GM12878 (cell line): Measurements from ENCODE around the gene IDH3B. TPM values are rescaled to one million over a fixed set of nuclear protein-coding genes. Genes with fewer than 3 reads are reported as not detected.

ENCODE experiments used
- BACH1 ChIP-seq: fragments of 450-650 bp; IDR thresholded peaks from 2 replicates; pipeline ENCODE4 v1.6.1; 2017; ENCODE audit warnings: mild to moderate bottlenecking, borderline replicate concordance
- BHLHE40 ChIP-seq, 2 experiments: fragments of 450-650 bp in 1 of 2; IDR thresholded peaks; 2 replicates each; pipeline ENCODE4 v1.6.1; 2011 to 2017; ENCODE audit warnings: low read depth in 2 of 2, borderline replicate concordance in 1 of 2, improper control_type of control experiment in 1 of 2, low read length in 1 of 2, mild to moderate bottlenecking in 1 of 2
- CBFB ChIP-seq: IDR thresholded peaks from 2 replicates; pipeline ENCODE4 v1.6.1; 2016; ENCODE audit warnings: antibody characterized with exemption, low read depth
- CREB1 ChIP-seq: IDR thresholded peaks from 2 replicates; pipeline ENCODE4 v1.6.1; 2012; ENCODE audit warnings: low read depth, mild to moderate bottlenecking, inconsistent platforms
- EGR1 ChIP-seq, 2 experiments: IDR thresholded peaks; 1 replicate in 1 of 2; 2 replicates in 1 of 2; pipeline ENCODE4 v1.6.1; 2011 to 2012; ENCODE audit warnings: low read depth in 2 of 2, low read length in 2 of 2, borderline replicate concordance in 1 of 2, mild to moderate bottlenecking in 1 of 2, moderate library complexity in 1 of 2
- ESRRA ChIP-seq: IDR thresholded peaks from 2 replicates; pipeline ENCODE4 v1.6.1; 2012; ENCODE audit warnings: mild to moderate bottlenecking, low read length, improper control_type of control experiment
- HDAC6 ChIP-seq: fragments of 200-600 bp; sonication (generic); IDR thresholded peaks from one replicate; pipeline ENCODE4 v1.8.0; 2017; ENCODE audit warnings: antibody characterized with exemption; ENCODE audit not compliant: unreplicated experiment
- KAT2A ChIP-seq: conservative IDR thresholded peaks from 2 replicates; pipeline ENCODE4 v1.6.1; 2011; ENCODE audit warnings: low read depth, low read length; ENCODE audit not compliant: control insufficient read depth
- NFXL1 ChIP-seq: fragments of 450-650 bp; IDR thresholded peaks from 2 replicates; pipeline ENCODE4 v1.6.1; 2017; ENCODE audit warnings: antibody characterized with exemption, mild to moderate bottlenecking, borderline replicate concordance
- NR2C1 ChIP-seq: fragments of 450-650 bp; IDR thresholded peaks from 2 replicates; pipeline ENCODE4 v1.6.1; 2017; ENCODE audit warnings: antibody characterized with exemption, mild to moderate bottlenecking, moderate library complexity
- NR2F1 ChIP-seq: fragments of 450-650 bp; conservative IDR thresholded peaks from 2 replicates; pipeline ENCODE4 v1.6.1; 2017; ENCODE audit warnings: mild to moderate bottlenecking
- NRF1 ChIP-seq: conservative IDR thresholded peaks from 2 replicates; pipeline ENCODE4 v1.6.1; 2011; ENCODE audit warnings: mild to moderate bottlenecking, low read depth, low read length, improper control_type of control experiment
- POU2F2 ChIP-seq: IDR thresholded peaks from 3 replicates; pipeline ENCODE4 v1.6.1; 2011; ENCODE audit warnings: low read depth, mild to moderate bottlenecking, low read length, borderline replicate concordance
- RAD51 ChIP-seq: fragments of 450-650 bp; IDR thresholded peaks from 2 replicates; pipeline ENCODE4 v1.6.1; 2016; ENCODE audit warnings: moderate library complexity, mild to moderate bottlenecking, inconsistent platforms
- RB1 ChIP-seq: fragments of 450-650 bp; formaldehyde crosslinking; IDR thresholded peaks from 2 replicates; pipeline ENCODE4 v1.6.1; 2017; ENCODE audit warnings: mild to moderate bottlenecking, borderline replicate concordance
- RCOR1 ChIP-seq: conservative IDR thresholded peaks from 2 replicates; pipeline ENCODE4 v1.6.1; 2012; ENCODE audit warnings: low read depth, low read length, improper control_type of control experiment
- SMAD5 ChIP-seq: IDR thresholded peaks from 2 replicates; pipeline ENCODE4 v1.6.1; 2016; ENCODE audit warnings: antibody characterized with exemption, low read depth
- SRF ChIP-seq, 2 experiments: IDR thresholded peaks; 2 replicates each; pipeline ENCODE4 v1.6.1; 2011; ENCODE audit warnings: low read depth in 2 of 2, low read length in 2 of 2, mild to moderate bottlenecking in 1 of 2, moderate library complexity in 1 of 2
- TCF3 ChIP-seq: IDR thresholded peaks from 2 replicates; pipeline ENCODE4 v1.6.1; 2012; ENCODE audit warnings: low read depth, mild to moderate bottlenecking, low read length, borderline replicate concordance; ENCODE audit not compliant: insufficient read depth
- YY1 ChIP-seq: IDR thresholded peaks from 2 replicates; pipeline ENCODE4 v1.6.1; 2011; ENCODE audit warnings: low read depth, mild to moderate bottlenecking, low read length
- ZBED1 ChIP-seq: IDR thresholded peaks from 2 replicates; pipeline ENCODE4 v1.6.1; 2016; ENCODE audit warnings: borderline replicate concordance
- ZNF24 ChIP-seq: fragments of 450-650 bp; IDR thresholded peaks from 2 replicates; pipeline ENCODE4 v1.6.1; 2017; ENCODE audit warnings: antibody characterized with exemption, mild to moderate bottlenecking
- ZNF384 ChIP-seq: IDR thresholded peaks from 2 replicates; pipeline ENCODE4 v1.6.1; 2012; ENCODE audit warnings: low read depth, mild to moderate bottlenecking, low read length, improper control_type of control experiment, borderline replicate concordance
- polyA plus RNA-seq, 11 experiments: library from polyadenylated mRNA; depleted of rRNA in 4 of 11; unstranded in 6 of 11; stranded (reverse) in 5 of 11; fragments of >200 nt; fragmentation: Nextera tagmentation in 4 of 11; fragmentation: Illumina TruSeq in 1 of 11; extraction: Ambion mirVana in 4 of 11; extraction: Trizol in 1 of 11; gene quantifications; 1 replicate in 1 of 11; 2 replicates in 10 of 11; pipeline versions ENCODE4 v1.2.1 to v1.2.3, GENCODE V29; 2011 to 2016; ENCODE audit warnings: inconsistent platforms in 2 of 11, missing spikeins in 2 of 11, low read depth in 1 of 11
- total RNA-seq, 4 experiments: library from RNA; depleted of rRNA in 3 of 4; stranded (reverse); fragments of >200 nt in 3 of 4; fragmentation: Illumina TruSeq in 1 of 4; extraction: Trizol in 1 of 4; gene quantifications; 2 replicates each; pipeline versions ENCODE4 v1.2.1 to v1.2.3, GENCODE V29; 2013 to 2021
- TF ChIP-seq, protein P1 (sequence below): IDR thresholded peaks from 2 replicates; pipeline ENCODE4 v1.6.1; 2011; ENCODE audit warnings: borderline replicate concordance, low read depth, mild to moderate bottlenecking, moderate library complexity, low read length; ENCODE audit not compliant: insufficient read depth, poor library complexity, severe bottlenecking
- TF ChIP-seq, protein P2 (sequence below): fragments of 450-650 bp; IDR thresholded peaks from 2 replicates; pipeline ENCODE4 v1.6.1; 2016; ENCODE audit warnings: mild to moderate bottlenecking, moderate library complexity, borderline replicate concordance

IDH3B gene
- total and polyA plus RNA-seq, 10 of the 15 experiments (the other 5 are each of a cell fraction or from before 2014, with no cell fraction given): 65.3 to 177 (median 121) TPM

DNA sequence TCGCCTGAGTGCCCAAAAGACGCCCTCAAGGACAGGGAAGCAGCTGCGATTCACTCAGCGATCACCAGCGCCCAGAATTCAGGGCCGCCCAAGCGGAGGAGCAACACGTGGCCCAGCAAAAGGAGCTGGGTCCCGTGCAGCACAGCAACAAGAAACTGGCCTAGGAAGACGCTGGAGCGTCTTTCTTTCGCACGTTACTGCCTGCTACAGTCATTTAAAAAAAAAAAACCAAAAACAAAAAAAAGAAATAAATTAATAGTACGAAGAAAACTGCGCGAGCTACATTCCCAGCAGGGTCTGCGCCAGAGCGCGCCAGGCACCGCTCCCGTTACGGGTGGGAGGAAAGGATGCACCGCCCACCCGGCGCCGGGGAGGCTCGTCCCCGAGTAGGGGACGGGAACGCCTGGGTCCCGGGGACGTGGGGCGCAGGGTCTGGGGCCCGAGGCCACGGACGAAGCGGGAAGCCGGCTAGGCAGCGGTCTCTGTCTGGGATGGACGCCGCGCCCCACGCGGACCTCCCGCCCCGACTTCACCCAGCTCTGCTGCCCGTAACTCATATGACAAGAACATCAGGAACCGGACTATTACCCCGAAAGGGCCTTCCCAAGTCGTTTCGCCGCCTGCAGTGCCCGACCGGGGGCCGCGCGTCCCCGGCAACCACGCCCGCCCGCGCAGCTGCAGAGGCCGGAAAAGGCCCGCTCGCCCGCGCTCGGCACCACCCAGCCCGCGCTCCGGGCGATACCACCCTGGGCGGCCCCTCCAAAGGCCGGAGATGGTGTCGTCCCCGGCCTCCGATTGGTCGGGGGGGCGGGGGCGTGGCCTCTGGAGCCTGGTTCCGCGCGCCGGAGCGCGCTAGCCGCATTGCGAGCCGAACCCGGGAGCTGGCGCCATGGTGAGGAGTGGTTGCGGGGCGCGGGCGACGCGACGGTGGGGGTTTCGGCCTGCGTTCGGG, 12.0 kb downstream of the IDH3B start, which contains the start of gene NOP56 (continued):
- peak; percentile 78; the same call in 1 of the 2 replicates for TF ChIP-seq RAD51
- no peak for TF ChIP-seq NFXL1
- TF ChIP-seq BHLHE40 (IDR thresholded peaks at IDR 0.05; ENCODE audit: borderline replicate concordance in 1 of 2, low read depth in 2 of 2, low read length in 1 of 2): peak; percentile 96 to 97
- TF ChIP-seq SRF (IDR thresholded peaks at IDR 0.05; ENCODE audit: low read depth in 2 of 2, low read length in 2 of 2): no peak
- TF ChIP-seq ZNF384: no peak
- peak; percentile 88 for TF ChIP-seq BACH1
- TF ChIP-seq TCF3: peak; percentile 77
- TF ChIP-seq EGR1 (IDR thresholded peaks at IDR 0.05; ENCODE audit: borderline replicate concordance in 1 of 2, low read depth in 2 of 2, low read length in 2 of 2): peak in 1 of 2 experiments; percentile 83; a peak in 2 of 3 replicates
- TF ChIP-seq HDAC6: peak; percentile 74
- TF ChIP-seq CBFB: peak; percentile 55; the same call in 1 of the 2 replicates
- TF ChIP-seq KAT2A: no peak
- TF ChIP-seq POU2F2: peak; percentile 83; the same call in 2 of the 3 replicates
- peak; percentile 80; the same call in 1 of the 2 replicates for TF ChIP-seq RB1
- TF ChIP-seq, protein P1, sequence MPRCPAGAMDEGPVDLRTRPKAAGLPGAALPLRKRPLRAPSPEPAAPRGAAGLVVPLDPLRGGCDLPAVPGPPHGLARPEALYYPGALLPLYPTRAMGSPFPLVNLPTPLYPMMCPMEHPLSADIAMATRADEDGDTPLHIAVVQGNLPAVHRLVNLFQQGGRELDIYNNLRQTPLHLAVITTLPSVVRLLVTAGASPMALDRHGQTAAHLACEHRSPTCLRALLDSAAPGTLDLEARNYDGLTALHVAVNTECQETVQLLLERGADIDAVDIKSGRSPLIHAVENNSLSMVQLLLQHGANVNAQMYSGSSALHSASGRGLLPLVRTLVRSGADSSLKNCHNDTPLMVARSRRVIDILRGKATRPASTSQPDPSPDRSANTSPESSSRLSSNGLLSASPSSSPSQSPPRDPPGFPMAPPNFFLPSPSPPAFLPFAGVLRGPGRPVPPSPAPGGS: peak; percentile 7
- TF ChIP-seq YY1: peak; percentile 56; the same call in 1 of the 2 replicates
- TF ChIP-seq NR2C1: 0 out of 2 replicates have a peak, but pooled peaks have one; percentile 16
- peak; percentile 68; the same call in 1 of the 2 replicates for TF ChIP-seq RCOR1
- TF ChIP-seq ZNF24: peak; percentile 66
- no peak for TF ChIP-seq ESRRA
- peak; percentile 54; the same call in 1 of the 2 replicates for TF ChIP-seq NR2F1
- TF ChIP-seq ZBED1: 0 out of 2 replicates have a peak, but pooled peaks have one; percentile 58
- peak; percentile 7; the same call in 1 of the 2 replicates for TF ChIP-seq CREB1
- TF ChIP-seq, protein P2, sequence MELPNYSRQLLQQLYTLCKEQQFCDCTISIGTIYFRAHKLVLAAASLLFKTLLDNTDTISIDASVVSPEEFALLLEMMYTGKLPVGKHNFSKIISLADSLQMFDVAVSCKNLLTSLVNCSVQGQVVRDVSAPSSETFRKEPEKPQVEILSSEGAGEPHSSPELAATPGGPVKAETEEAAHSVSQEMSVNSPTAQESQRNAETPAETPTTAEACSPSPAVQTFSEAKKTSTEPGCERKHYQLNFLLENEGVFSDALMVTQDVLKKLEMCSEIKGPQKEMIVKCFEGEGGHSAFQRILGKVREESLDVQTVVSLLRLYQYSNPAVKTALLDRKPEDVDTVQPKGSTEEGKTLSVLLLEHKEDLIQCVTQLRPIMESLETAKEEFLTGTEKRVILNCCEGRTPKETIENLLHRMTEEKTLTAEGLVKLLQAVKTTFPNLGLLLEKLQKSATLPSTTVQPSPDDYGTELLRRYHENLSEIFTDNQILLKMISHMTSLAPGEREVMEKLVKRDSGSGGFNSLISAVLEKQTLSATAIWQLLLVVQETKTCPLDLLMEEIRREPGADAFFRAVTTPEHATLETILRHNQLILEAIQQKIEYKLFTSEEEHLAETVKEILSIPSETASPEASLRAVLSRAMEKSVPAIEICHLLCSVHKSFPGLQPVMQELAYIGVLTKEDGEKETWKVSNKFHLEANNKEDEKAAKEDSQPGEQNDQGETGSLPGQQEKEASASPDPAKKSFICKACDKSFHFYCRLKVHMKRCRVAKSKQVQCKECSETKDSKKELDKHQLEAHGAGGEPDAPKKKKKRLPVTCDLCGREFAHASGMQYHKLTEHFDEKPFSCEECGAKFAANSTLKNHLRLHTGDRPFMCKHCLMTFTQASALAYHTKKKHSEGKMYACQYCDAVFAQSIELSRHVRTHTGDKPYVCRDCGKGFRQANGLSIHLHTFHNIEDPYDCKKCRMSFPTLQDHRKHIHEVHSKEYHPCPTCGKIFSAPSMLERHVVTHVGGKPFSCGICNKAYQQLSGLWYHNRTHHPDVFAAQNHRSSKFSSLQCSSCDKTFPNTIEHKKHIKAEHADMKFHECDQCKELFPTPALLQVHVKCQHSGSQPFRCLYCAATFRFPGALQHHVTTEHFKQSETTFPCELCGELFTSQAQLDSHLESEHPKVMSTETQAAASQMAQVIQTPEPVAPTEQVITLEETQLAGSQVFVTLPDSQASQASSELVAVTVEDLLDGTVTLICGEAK: no peak
- peak; percentile 40; the same call in 1 of the 2 replicates for TF ChIP-seq NRF1
- TF ChIP-seq SMAD5: peak; percentile 97
